B cell (primary cell): ENCODE measurements around the gene RAB39B. TPM values are rescaled to one million over a fixed set of nuclear protein-coding genes. Genes with fewer than 3 reads are reported as not detected.

Experiments used
- ATAC-seq: fragments of 200-7000 bp; cut with Tn5 transposase; one replicate; pipeline ENCODE4 v1.10.0; 2021; ENCODE audit warnings: low read depth, mild to moderate bottlenecking, moderate number of reproducible peaks, moderate library complexity
- CTCF ChIA-PET: fragments of 350-600 bp; sonication (Branson Sonifier 250); formaldehyde crosslinking; loops from one replicate; lab custom pipeline; 2021; ENCODE audit warnings: antibody characterized with exemption, inconsistent platforms; lab: Charles Lee
- POLR2A ChIA-PET: fragments of 350-600 bp; sonication (Branson Sonifier 250); formaldehyde crosslinking; loops from one replicate; lab custom pipeline; 2021; ENCODE audit warnings: antibody characterized with exemption; lab: Charles Lee
- DNase-seq: peaks from one replicate; pipeline ENCODE4 v3.0.0; 2013
- H2AFZ ChIP-seq: 2 replicates; pipeline ENCODE4 v1.6.1; 2012; ENCODE audit warnings: mild to moderate bottlenecking, low read depth, low read length; ENCODE audit not compliant: insufficient read depth, poor library complexity, severe bottlenecking
- H3K27ac ChIP-seq, 2 donors: 1 replicate in 1 of 2; 2 replicates in 1 of 2; pipeline ENCODE4 v1.5.1; 2012 to 2013; ENCODE audit warnings: low read length in 2 of 2, mild to moderate bottlenecking in 2 of 2, moderate library complexity in 1 of 2
- H3K27me3 ChIP-seq, 4 experiments: fragments of 200-600 bp in 1 of 4; sonication (generic) in 1 of 4; replicated peaks in 1 of 4; 1 replicate in 2 of 4; 2 replicates in 2 of 4; pipeline versions ENCODE4 v1.6.1 to v1.7.0; 2013 to 2016; ENCODE audit warnings: low read length in 3 of 4, mild to moderate bottlenecking in 2 of 4, mixed read lengths in 1 of 4, moderate library complexity in 1 of 4; ENCODE audit not compliant: insufficient read depth in 4 of 4, control insufficient read depth in 3 of 4; ENCODE audit errors: control extremely low read depth in 1 of 4
- H3K36me3 ChIP-seq, 2 experiments: replicated peaks in 1 of 2; 1 replicate in 1 of 2; 2 replicates in 1 of 2; pipeline versions ENCODE4 v1.6.1 to v1.7.1; 2013; ENCODE audit warnings: low read length in 1 of 2; ENCODE audit not compliant: insufficient read depth in 2 of 2, control insufficient read depth in 1 of 2; ENCODE audit errors: control extremely low read depth in 1 of 2, extremely low read depth in 1 of 2
- H3K4me1 ChIP-seq, 2 donors: fragments of 200-600 bp in 1 of 2; sonication (generic) in 1 of 2; 1 replicate in 1 of 2; 2 replicates in 1 of 2; pipeline versions ENCODE4 v1.5.1 to v1.6.1; 2013 to 2017; ENCODE audit warnings: low read length in 2 of 2; ENCODE audit not compliant: control insufficient read depth in 2 of 2, insufficient read depth in 2 of 2
- H3K4me2 ChIP-seq: replicated peaks from 2 replicates; pipeline ENCODE3; 2012; ENCODE audit warnings: mild to moderate bottlenecking, low read depth, low read length; ENCODE audit not compliant: poor library complexity, severe bottlenecking
- H3K4me3 ChIP-seq, 5 experiments: fragments of 200-600 bp in 1 of 5; sonication (generic) in 1 of 5; 1 replicate in 3 of 5; 2 replicates in 2 of 5; pipeline versions ENCODE4 v1.5.1 to v1.7.0; 2011 to 2016; ENCODE audit warnings: low read length in 4 of 5, mild to moderate bottlenecking in 4 of 5, low read depth in 2 of 5, control low read depth in 1 of 5, moderate library complexity in 1 of 5; ENCODE audit not compliant: insufficient read depth in 1 of 5; ENCODE audit errors: control extremely low read depth in 1 of 5, extremely low read depth in 1 of 5
- H3K79me2 ChIP-seq: fragments of 200-600 bp; sonication (generic); one replicate; pipeline ENCODE4 v1.6.0; 2016; ENCODE audit warnings: low read length; ENCODE audit not compliant: control insufficient read depth, insufficient read depth
- H3K9ac ChIP-seq: fragments of 200-600 bp; sonication (generic); 2 replicates; pipeline ENCODE4 v1.6.1; 2017; ENCODE audit warnings: mild to moderate bottlenecking, low read length, moderate library complexity
- H3K9me3 ChIP-seq, 3 donors: one replicate each; pipeline versions ENCODE4 v1.6.1 to v1.7.1; 2013; ENCODE audit warnings: low read length in 2 of 3; ENCODE audit not compliant: control insufficient read depth in 2 of 3, insufficient read depth in 1 of 3; ENCODE audit errors: control extremely low read depth in 1 of 3
- H4K20me1 ChIP-seq: 2 replicates; pipeline ENCODE4 v1.6.0; 2012; ENCODE audit warnings: mild to moderate bottlenecking, low read length; ENCODE audit not compliant: insufficient read depth, control insufficient read depth, poor library complexity, severe bottlenecking
- H3K27ac Mint-ChIP-seq: one replicate; pipeline ENCODE4 v1.8.0; 2021; ENCODE audit warnings: mixed read lengths
- H3K27me3 Mint-ChIP-seq: one replicate; pipeline ENCODE4 v1.8.0; 2021; ENCODE audit warnings: mixed read lengths
- H3K4me1 Mint-ChIP-seq: one replicate; pipeline ENCODE4 v1.8.0; 2021; ENCODE audit warnings: mixed read lengths
- H3K4me3 Mint-ChIP-seq: one replicate; pipeline ENCODE4 v1.8.0; 2021; ENCODE audit warnings: mixed read lengths
- H3K9me3 Mint-ChIP-seq: one replicate; pipeline ENCODE4 v1.8.0; 2022; ENCODE audit warnings: mixed read lengths; ENCODE audit not compliant: insufficient read depth
- EZH2 ChIP-seq: IDR thresholded peaks from 2 replicates; pipeline ENCODE4 v1.6.1; 2012; ENCODE audit warnings: borderline replicate concordance, low read depth, mild to moderate bottlenecking, moderate library complexity, low read length; ENCODE audit not compliant: insufficient read depth, poor library complexity, severe bottlenecking
- WGBS: methylation state at CpG from one replicate; pipeline ENCODE4 v1.1.5; 2013; ENCODE audit warnings: missing lambda C conversion rate; ENCODE audit not compliant: insufficient coverage; 5-methylcytosine and 5-hydroxymethylcytosine counted together
- intact Hi-C: fragments of 100-400 bp; cut with micrococcal nuclease; formaldehyde crosslinking; loops from one replicate; pipeline ENCODE4 v1.10.0; 2022
- polyA plus RNA-seq: library from polyadenylated mRNA; depleted of rRNA; stranded (reverse); fragments of >200 nt; gene quantifications from 2 replicates; pipeline ENCODE4 v1.2.3, GENCODE V29; 2012
- total RNA-seq, 2 donors: library from RNA; stranded (reverse); fragments of 120-200 nt in 1 of 2; gene quantifications; 1 replicate in 1 of 2; 2 replicates in 1 of 2; pipeline versions ENCODE4 v1.2.3 to v1.2.4, GENCODE V29; 2013 to 2022
- TF ChIP-seq, protein P1 (sequence below): fragments of 200-600 bp; IDR thresholded peaks from one replicate; pipeline ENCODE4 v1.8.0; 2022; ENCODE audit warnings: antibody characterized with exemption, mild to moderate bottlenecking

Gene RAB39B
- total and polyA plus RNA-seq, 2 donors (not counting 1 experiment from before 2014, with no cell fraction given): 2.0 to 8.8 TPM

DNA sequence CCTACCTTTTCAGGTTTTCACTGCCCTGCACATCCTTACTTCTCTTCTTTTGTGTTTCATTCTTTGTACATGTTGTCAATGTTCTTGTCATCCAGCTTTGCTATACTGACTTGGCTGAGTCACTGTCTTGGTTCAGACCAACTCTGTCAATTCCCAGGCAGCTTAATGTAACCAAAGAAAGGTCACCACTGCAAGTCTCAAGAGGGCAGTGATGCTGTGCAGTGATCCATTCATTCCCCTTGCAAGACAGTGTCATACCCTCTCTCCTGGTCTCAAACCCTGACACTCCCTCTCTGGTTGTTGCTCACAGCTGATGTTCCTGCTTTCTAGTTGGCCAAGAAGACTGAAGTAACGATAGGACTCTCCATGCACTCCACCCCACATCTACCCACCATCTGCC is 17.5 kb downstream of the RAB39B start:
- Histone ChIP-seq H2AFZ (no peak overlapping the region), H4K20me1 (no peaks in the 10 kb centered on the region), H3K4me1 (no peaks in the 10 kb centered on the region), H3K9ac (no peak overlapping the region), H3K27me3 (no peaks in the 10 kb centered on the region), H3K4me3 (no peak overlapping the region), H3K27ac (no peak overlapping the region), H3K36me3 (no peaks in the 10 kb centered on the region), H3K79me2 (no peaks in the 10 kb centered on the region), H3K9me3 (no peaks in the 10 kb centered on the region), H3K4me2 (no peak overlapping the region)
- Mint-ChIP-seq H3K4me1 (no peaks in the 10 kb centered on the region), H3K4me3 (no peak overlapping the region), H3K27me3 (no peaks in the 10 kb centered on the region), H3K27ac (no peak overlapping the region), H3K9me3 (no peaks in the 10 kb centered on the region)
- ChIA-PET CTCF (no interaction called here), POLR2A (no interaction called here)
- TF ChIP-seq, protein P1, sequence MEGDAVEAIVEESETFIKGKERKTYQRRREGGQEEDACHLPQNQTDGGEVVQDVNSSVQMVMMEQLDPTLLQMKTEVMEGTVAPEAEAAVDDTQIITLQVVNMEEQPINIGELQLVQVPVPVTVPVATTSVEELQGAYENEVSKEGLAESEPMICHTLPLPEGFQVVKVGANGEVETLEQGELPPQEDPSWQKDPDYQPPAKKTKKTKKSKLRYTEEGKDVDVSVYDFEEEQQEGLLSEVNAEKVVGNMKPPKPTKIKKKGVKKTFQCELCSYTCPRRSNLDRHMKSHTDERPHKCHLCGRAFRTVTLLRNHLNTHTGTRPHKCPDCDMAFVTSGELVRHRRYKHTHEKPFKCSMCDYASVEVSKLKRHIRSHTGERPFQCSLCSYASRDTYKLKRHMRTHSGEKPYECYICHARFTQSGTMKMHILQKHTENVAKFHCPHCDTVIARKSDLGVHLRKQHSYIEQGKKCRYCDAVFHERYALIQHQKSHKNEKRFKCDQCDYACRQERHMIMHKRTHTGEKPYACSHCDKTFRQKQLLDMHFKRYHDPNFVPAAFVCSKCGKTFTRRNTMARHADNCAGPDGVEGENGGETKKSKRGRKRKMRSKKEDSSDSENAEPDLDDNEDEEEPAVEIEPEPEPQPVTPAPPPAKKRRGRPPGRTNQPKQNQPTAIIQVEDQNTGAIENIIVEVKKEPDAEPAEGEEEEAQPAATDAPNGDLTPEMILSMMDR: no peak
- TF ChIP-seq EZH2: no peak
- ATAC-seq: peak; percentile 39
- WGBS: 100% methylated on average over 1 of the region's 1 CpG
- intact Hi-C loops: no loop called here
- DNase-seq: no peak

DNA sequence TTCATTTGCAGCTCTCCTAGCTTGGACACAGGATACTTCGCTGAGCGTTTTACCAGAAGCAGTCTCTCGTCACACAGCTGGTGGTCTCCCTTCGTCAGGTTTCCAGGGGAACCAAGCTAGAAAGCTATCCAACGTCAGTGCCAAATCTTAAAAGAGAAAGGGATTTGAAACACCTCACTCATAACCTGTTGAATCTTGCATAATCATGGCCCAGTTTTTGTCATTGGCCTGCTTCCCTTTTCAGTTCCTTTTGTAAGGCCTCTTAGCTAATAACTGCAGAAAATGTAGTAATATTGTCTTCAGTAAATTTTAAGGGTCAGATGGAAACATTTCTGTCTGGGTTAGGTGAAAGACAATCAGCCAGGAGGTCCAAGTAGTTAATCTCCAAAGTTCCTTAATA is 22.0 kb downstream of the RAB39B start:
- CTCF ChIA-PET: no interaction called here
- no peaks in the 10 kb centered on the region for H3K27me3 ChIP-seq
- H3K9me3 ChIP-seq: no peaks in the 10 kb centered on the region
- H3K9me3 Mint-ChIP-seq: no peaks in the 10 kb centered on the region
- H2AFZ ChIP-seq: no peak overlapping the region
- no peaks in the 10 kb centered on the region for H4K20me1 ChIP-seq
- DNase-seq: no peak
- POLR2A ChIA-PET: no interaction called here
- no peak overlapping the region for H3K9ac ChIP-seq
- 76% methylated on average over 4 of the region's 5 CpGs for WGBS
- H3K27ac Mint-ChIP-seq: no peak overlapping the region
- intact Hi-C loops: no loop called here
- no peaks in the 10 kb centered on the region for H3K4me1 Mint-ChIP-seq
- H3K79me2 ChIP-seq: no peaks in the 10 kb centered on the region
- TF ChIP-seq EZH2: no peak
- TF ChIP-seq, protein P1: no peak
- peaks cover 0 to 17% of the 10 kb centered on the region in 2 experiments for H3K36me3 ChIP-seq
- H3K4me2 ChIP-seq: no peak overlapping the region
- no peak overlapping the region for H3K27ac ChIP-seq
- no peak overlapping the region for H3K4me3 Mint-ChIP-seq
- no peaks in the 10 kb centered on the region for H3K4me1 ChIP-seq
- H3K4me3 ChIP-seq: no peak overlapping the region
- ATAC-seq: no peak
- H3K27me3 Mint-ChIP-seq: no peaks in the 10 kb centered on the region
